ENCODE measurements around the gene COX15. TPM values are rescaled to one million over a fixed set of nuclear protein-coding genes. Genes with fewer than 3 reads are reported as not detected.

Gene COX15
- total and polyA plus RNA-seq, 2 donors (not counting 3 experiments of a cell fraction or from before 2014, with no cell fraction given): 16.6 to 34.6 TPM

DNA sequence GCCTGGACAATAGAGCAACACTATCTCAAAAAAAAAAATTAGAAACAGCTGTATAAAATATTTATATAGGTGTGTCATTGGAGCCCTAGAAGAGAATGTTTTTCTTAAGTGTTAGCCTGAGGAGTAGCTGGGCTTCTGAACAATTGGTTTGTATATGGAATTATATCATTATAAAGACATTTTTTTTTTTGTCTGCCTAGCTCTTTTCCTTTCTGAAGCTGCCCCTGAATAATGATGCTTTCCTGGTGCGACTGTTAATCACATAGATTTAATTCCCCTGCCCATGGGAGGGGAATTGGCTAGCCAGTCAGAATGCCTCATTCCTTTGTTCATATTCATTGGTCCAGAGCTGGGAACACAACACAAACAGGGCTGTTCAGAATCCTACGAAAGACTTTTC, 36.6 kb upstream of the COX15 start:
- TF ChIP-seq FOS (IDR thresholded peaks at IDR 0.05; ENCODE audit: borderline replicate concordance, insufficient read depth, low read length) (no peak), JUN (IDR thresholded peaks at IDR 0.05; ENCODE audit: borderline replicate concordance, insufficient read depth, insufficient read length, low read depth) (no peak), POLR2A (IDR thresholded peaks at IDR 0.05; ENCODE audit: low read depth, low read length) (no peak), EZH2 (IDR thresholded peaks at IDR 0.05; ENCODE audit: borderline replicate concordance, low read depth, low read length, severe bottlenecking) (no peak), POLR2AphosphoS5 (IDR thresholded peaks at IDR 0.05; ENCODE audit: insufficient read depth, low read depth, low read length) (no peak), MYC (IDR thresholded peaks at IDR 0.05; ENCODE audit: low read depth, low read length) (no peak)
- peak overlapping the region; percentile 80 for H2AFZ ChIP-seq (ENCODE audit: low read depth, low read length)
- H3K9ac ChIP-seq (replicated peaks; ENCODE audit: extremely low read depth, insufficient read depth, low read length): no peak overlapping the region
- intact Hi-C loops (cut with micrococcal nuclease) (no loop called here), dilution Hi-C loops (cut with MboI; ENCODE audit: extremely low pct_ligation_motif_present, low sequenced_read_pairs) (no loop called here)
- POLR2A ChIA-PET: interaction anchor here (0.7 kb wide), 1 partner anchor 41 kb away, joined by 3 read pairs; no protein-coding TSS in a partner anchor
- DNase-seq (ENCODE audit: low read depth, low spot score) (no peak), FAIRE-seq (no peak)
- H3K27me3 ChIP-seq (ENCODE audit: control insufficient read depth in 2 of 2, insufficient read depth in 2 of 2, low read length in 2 of 2): no peaks in the 10 kb centered on the region
- no peak overlapping the region for H3K4me3 ChIP-seq (replicated peaks in 1 of 3; ENCODE audit: insufficient read depth in 1 of 3, low read depth in 1 of 3, low read length in 3 of 3)
- H3K27ac ChIP-seq (ENCODE audit: insufficient read depth, low read depth, low read length): no peak overlapping the region
- H3K4me2 ChIP-seq (ENCODE audit: insufficient read depth, low read length): no peak overlapping the region
- H3K4me1 ChIP-seq (ENCODE audit: control insufficient read depth, extremely low read depth, insufficient read depth, low read length): no peaks in the 10 kb centered on the region
- no peaks in the 10 kb centered on the region for H3K79me2 ChIP-seq (ENCODE audit: control insufficient read depth, insufficient read depth, low read length)
- CTCF ChIA-PET: interaction anchor here (1.0 to 2.1 kb wide), 5 partner anchors 9 to 77 kb away, joined by 3 to 8 read pairs (median 4); partner anchors contain the start of gene ABCC2
- H3K9me3 ChIP-seq (replicated peaks; ENCODE audit: control insufficient read depth, insufficient read depth, low read length): no peaks in the 10 kb centered on the region
- BruUV-seq (replicated peaks): no TSS peak
- H3K9me1 ChIP-seq (replicated peaks; ENCODE audit: control insufficient read depth, extremely low read depth, insufficient read depth, low read length): no peaks in the 10 kb centered on the region
- no peaks in the 10 kb centered on the region for H3K36me3 ChIP-seq (ENCODE audit: control insufficient read depth in 2 of 2, extremely low read depth in 1 of 2, insufficient read depth in 2 of 2, low read length in 2 of 2)
- no peaks in the 10 kb centered on the region for H4K20me1 ChIP-seq (replicated peaks; ENCODE audit: control insufficient read depth, extremely low read depth, insufficient read depth, low read length)

GRCh38 chr10:99767901-99768300, 36.0 kb upstream of the COX15 start:
- BruUV-seq (replicated peaks): no TSS peak
- Histone ChIP-seq H3K9me3 (replicated peaks; ENCODE audit: control insufficient read depth, insufficient read depth, low read length) (no peaks in the 10 kb centered on the region), H3K4me2 (ENCODE audit: insufficient read depth, low read length) (no peak overlapping the region), H3K27me3 (ENCODE audit: control insufficient read depth in 2 of 2, insufficient read depth in 2 of 2, low read length in 2 of 2) (no peaks in the 10 kb centered on the region), H2AFZ (ENCODE audit: low read depth, low read length) (no peak overlapping the region), H3K36me3 (ENCODE audit: control insufficient read depth in 2 of 2, extremely low read depth in 1 of 2, insufficient read depth in 2 of 2, low read length in 2 of 2) (no peaks in the 10 kb centered on the region), H3K4me1 (ENCODE audit: control insufficient read depth, extremely low read depth, insufficient read depth, low read length) (no peaks in the 10 kb centered on the region), H3K9ac (replicated peaks; ENCODE audit: extremely low read depth, insufficient read depth, low read length) (no peak overlapping the region), H3K27ac (ENCODE audit: insufficient read depth, low read depth, low read length) (no peak overlapping the region), H4K20me1 (replicated peaks; ENCODE audit: control insufficient read depth, extremely low read depth, insufficient read depth, low read length) (no peaks in the 10 kb centered on the region), H3K9me1 (replicated peaks; ENCODE audit: control insufficient read depth, extremely low read depth, insufficient read depth, low read length) (no peaks in the 10 kb centered on the region), H3K4me3 (replicated peaks in 1 of 3; ENCODE audit: insufficient read depth in 1 of 3, low read depth in 1 of 3, low read length in 3 of 3) (no peak overlapping the region), H3K79me2 (ENCODE audit: control insufficient read depth, insufficient read depth, low read length) (no peaks in the 10 kb centered on the region)
- dilution Hi-C loops (cut with MboI; ENCODE audit: extremely low pct_ligation_motif_present, low sequenced_read_pairs): no loop called here
- DNase-seq (ENCODE audit: low read depth, low spot score) (no peak), FAIRE-seq (no peak)
- TF ChIP-seq POLR2AphosphoS5 (IDR thresholded peaks at IDR 0.05; ENCODE audit: insufficient read depth, low read depth, low read length) (no peak), MYC (IDR thresholded peaks at IDR 0.05; ENCODE audit: low read depth, low read length) (no peak), MAX (IDR thresholded peaks at IDR 0.05; ENCODE audit: insufficient read depth, insufficient read length) (no peak), FOS (IDR thresholded peaks at IDR 0.05; ENCODE audit: borderline replicate concordance, insufficient read depth, low read length) (no peak), CTCF (IDR thresholded peaks at IDR 0.05; ENCODE audit: extremely low read depth in 1 of 2, insufficient read depth in 1 of 2, low read depth in 1 of 2, low read length in 2 of 2) (no peak), JUN (IDR thresholded peaks at IDR 0.05; ENCODE audit: borderline replicate concordance, insufficient read depth, insufficient read length, low read depth) (no peak), POLR2A (IDR thresholded peaks at IDR 0.05; ENCODE audit: low read depth, low read length) (no peak), EZH2 (IDR thresholded peaks at IDR 0.05; ENCODE audit: borderline replicate concordance, low read depth, low read length, severe bottlenecking) (no peak), GATA2 (IDR thresholded peaks at IDR 0.05; ENCODE audit: insufficient read depth, insufficient read length, low read depth, low read length) (no peak)
- intact Hi-C loops (cut with micrococcal nuclease): no loop called here
- CTCF ChIA-PET: interaction anchor here (0.6 to 2.1 kb wide), 4 partner anchors 10 to 362 kb away, joined by 3 to 8 read pairs (median 3); partner anchors contain the start of gene ABCC2
- POLR2A ChIA-PET: no interaction called here
